Bronchial epithelial cell (primary cell): Measurements from ENCODE around the gene CTDNEP1. TPM values are rescaled to one million over a fixed set of nuclear protein-coding genes. Genes with fewer than 3 reads are reported as not detected.
A peak's percentile ranks its signal among the peaks of the same experiment; 100 is the strongest.

Experiments
- DNase-seq: peaks from one replicate; pipeline ENCODE4 v3.0.0-alpha.2; 2010; ENCODE audit warnings: low read depth
- FAIRE-seq: peaks from 2 replicates; lab custom pipeline; 2011; peaks lifted over from hg19 to GRCh38; lab: Jason Lieb, UNC
- H3K27me3 ChIP-seq: 2 replicates; pipeline ENCODE4 v1.5.1; 2011; ENCODE audit warnings: low read length; ENCODE audit not compliant: control insufficient read depth, insufficient read depth
- H3K36me3 ChIP-seq: 2 replicates; pipeline ENCODE4 v1.5.1; 2011; ENCODE audit warnings: low read length; ENCODE audit not compliant: control insufficient read depth, insufficient read depth
- H3K4me3 ChIP-seq: 2 replicates; pipeline ENCODE4 v1.5.1; 2011; ENCODE audit warnings: mild to moderate bottlenecking, low read depth, low read length, control low read depth
- CTCF ChIP-seq: IDR thresholded peaks from 2 replicates; pipeline ENCODE4 v1.5.1; 2011; ENCODE audit warnings: mild to moderate bottlenecking, moderate library complexity, low read length, control low read depth, inconsistent platforms; ENCODE audit not compliant: insufficient read depth, severe bottlenecking
- total RNA-seq: library from RNA; depleted of rRNA; stranded (reverse); fragments of >200 nt; gene quantifications from 2 replicates; pipeline ENCODE4 v1.2.1, GENCODE V29; 2014

CTDNEP1 gene
- total RNA-seq, 1 donor from 2014 or later, result 17.6 TPM

GRCh38 chr17:7225711-7226331 is 25.7 kb downstream of the CTDNEP1 start:
- FAIRE-seq (no peak), DNase-seq (no peak)
- TF ChIP-seq CTCF, result no peak
- Histone ChIP-seq H3K4me3 (no peak overlapping the region), H3K36me3 (peaks cover 49% of the 10 kb centered on the region), H3K27me3 (no peaks in the 10 kb centered on the region)

- TF ChIP-seq CTCF, result no peak
- Histone ChIP-seq H3K36me3 (peaks cover 44% of the 10 kb centered on the region), H3K4me3 (no peak overlapping the region), H3K27me3 (no peaks in the 10 kb centered on the region)
- DNase-seq (no peak), FAIRE-seq (no peak)
Measured at GRCh38 chr17:7224661-7225111, 26.8 kb downstream of the CTDNEP1 start.

- no peak for FAIRE-seq
- no peak for TF ChIP-seq CTCF
- DNase-seq, result no peak
- Histone ChIP-seq H3K4me3 (no peak overlapping the region), H3K36me3 (peaks cover 38% of the 10 kb centered on the region), H3K27me3 (no peaks in the 10 kb centered on the region)
Measured at GRCh38 chr17:7224110-7224509, 27.4 kb downstream of the CTDNEP1 start.

- no peak for FAIRE-seq
- DNase-seq, result peak; percentile 28
- H3K4me3 ChIP-seq, result no peak overlapping the region
Measured at GRCh38 chr17:7223375-7223774, 28.2 kb downstream of the CTDNEP1 start.

GRCh38 chr17:7222972-7223292 is 28.6 kb downstream of the CTDNEP1 start:
- no peak overlapping the region for H3K4me3 ChIP-seq
- FAIRE-seq (no peak), DNase-seq (no peak)
- no peak for TF ChIP-seq CTCF
- H3K27me3 ChIP-seq, result no peaks in the 10 kb centered on the region
- peaks cover 37% of the 10 kb centered on the region for H3K36me3 ChIP-seq

More at GRCh38 chr17:7223375-7223774, 28.2 kb downstream of the CTDNEP1 start:
- Histone ChIP-seq H3K27me3 (no peaks in the 10 kb centered on the region), H3K36me3 (peaks cover 38% of the 10 kb centered on the region)
- TF ChIP-seq CTCF, result no peak
